GM23338 (cell line): ENCODE measurements around the gene FANCG. TPM values are rescaled to one million over a fixed set of nuclear protein-coding genes. Genes with fewer than 3 reads are reported as not detected.

Experiments
- ATAC-seq: fragments of 200-7000 bp; cut with Tn5 transposase; 3 replicates; pipeline ENCODE4 v1.9.1; 2020
- DNase-seq: peaks from one replicate; pipeline ENCODE4 v3.0.0-alpha.2; 2015; ENCODE audit warnings: low spot score
- H2AFZ ChIP-seq: fragments of 200-600 bp; sonication (generic); 2 replicates; pipeline ENCODE4 v1.8.0; 2016; ENCODE audit warnings: antibody characterized with exemption, mild to moderate bottlenecking, moderate library complexity
- H3F3A ChIP-seq: fragments of 200-600 bp; sonication (generic); replicated peaks from 2 replicates; pipeline ENCODE4 v1.8.0; 2017; ENCODE audit warnings: antibody characterized with exemption, mixed run types, low read depth
- H3K27ac ChIP-seq: fragments of 200-600 bp; sonication (generic); 2 replicates; pipeline ENCODE4 v1.6.1; 2016; ENCODE audit warnings: low read depth
- H3K27me3 ChIP-seq: fragments of 200-600 bp; sonication (generic); 2 replicates; pipeline ENCODE4 v1.8.0; 2016; ENCODE audit warnings: mild to moderate bottlenecking, mixed run types, moderate library complexity; ENCODE audit not compliant: insufficient read depth
- H3K36me3 ChIP-seq: fragments of 200-600 bp; sonication (generic); 2 replicates; pipeline ENCODE4 v1.8.0; 2016; ENCODE audit warnings: mild to moderate bottlenecking; ENCODE audit not compliant: insufficient read depth
- H3K4me1 ChIP-seq: fragments of 200-600 bp; sonication (generic); 2 replicates; pipeline ENCODE4 v1.8.0; 2016; ENCODE audit warnings: mild to moderate bottlenecking, moderate library complexity; ENCODE audit not compliant: insufficient read depth
- H3K4me2 ChIP-seq: fragments of 200-600 bp; sonication (generic); 2 replicates; pipeline ENCODE4 v1.7.1; 2017; ENCODE audit warnings: mixed run types
- H3K4me3 ChIP-seq: fragments of 200-600 bp; sonication (generic); 2 replicates; pipeline ENCODE4 v1.6.1; 2016; ENCODE audit warnings: mixed run types
- H3K79me2 ChIP-seq: fragments of 200-600 bp; sonication (generic); replicated peaks from 2 replicates; pipeline ENCODE4 v1.8.0; 2017; ENCODE audit warnings: mild to moderate bottlenecking; ENCODE audit not compliant: insufficient read depth
- H3K9me2 ChIP-seq: fragments of 200-600 bp; sonication (generic); 2 replicates; pipeline ENCODE4 v1.8.0; 2017; ENCODE audit not compliant: insufficient read depth
- H4K20me1 ChIP-seq: fragments of 200-600 bp; sonication (generic); replicated peaks from 2 replicates; pipeline ENCODE4 v1.8.0; 2017; ENCODE audit warnings: mild to moderate bottlenecking; ENCODE audit not compliant: insufficient read depth
- H3K27ac Mint-ChIP-seq: 2 replicates; pipeline ENCODE4 v1.8.0; 2020; ENCODE audit warnings: inconsistent platforms, mild to moderate bottlenecking, moderate library complexity, mixed read lengths
- H3K27me3 Mint-ChIP-seq: 3 replicates; pipeline ENCODE4 v1.8.0; 2022; ENCODE audit warnings: low read depth, mild to moderate bottlenecking, moderate library complexity, mixed read lengths, inconsistent platforms; ENCODE audit not compliant: insufficient read depth, poor library complexity
- H3K36me3 Mint-ChIP-seq: 3 replicates; pipeline ENCODE4 v1.8.0; 2021; ENCODE audit warnings: low read depth, mild to moderate bottlenecking, inconsistent platforms, moderate library complexity, mixed read lengths
- H3K4me1 Mint-ChIP-seq: 3 replicates; pipeline ENCODE4 v1.8.0; 2020; ENCODE audit warnings: mild to moderate bottlenecking, inconsistent platforms, mixed read lengths
- H3K4me3 Mint-ChIP-seq: 3 replicates; pipeline ENCODE4 v1.8.0; 2021; ENCODE audit warnings: moderate library complexity, mild to moderate bottlenecking, inconsistent platforms, mixed read lengths
- H3K9me3 Mint-ChIP-seq: 3 replicates; pipeline ENCODE4 v1.8.0; 2020; ENCODE audit warnings: moderate library complexity, mild to moderate bottlenecking, inconsistent platforms, mixed read lengths
- CREB1 ChIP-seq: fragments of 250-450 bp; sonication (Bioruptor Pico); IDR thresholded peaks from 2 replicates; pipeline ENCODE4 v1.5.0; 2020; ENCODE audit warnings: low read depth, mild to moderate bottlenecking, moderate library complexity
- EZH2 ChIP-seq: fragments of 200-600 bp; sonication (generic); IDR thresholded peaks from one replicate; pipeline ENCODE4 v1.8.0; 2017; ENCODE audit warnings: antibody characterized with exemption, mild to moderate bottlenecking, low read depth; ENCODE audit not compliant: unreplicated experiment
- EZH2phosphoT487 ChIP-seq: fragments of 200-600 bp; sonication (generic); IDR thresholded peaks from one replicate; pipeline ENCODE4 v1.8.1; 2018; ENCODE audit warnings: antibody characterized with exemption; ENCODE audit not compliant: unreplicated experiment
- JUNB ChIP-seq: IDR thresholded peaks from one replicate; pipeline ENCODE4 v1.6.1; 2016; ENCODE audit warnings: antibody characterized with exemption; ENCODE audit not compliant: unreplicated experiment
- NANOG ChIP-seq: IDR thresholded peaks from 2 replicates; pipeline ENCODE4 v1.6.1; 2016; ENCODE audit warnings: antibody characterized with exemption, borderline replicate concordance
- POLR2AphosphoS5 ChIP-seq: IDR thresholded peaks from 2 replicates; pipeline ENCODE4 v1.6.1; 2016; ENCODE audit warnings: antibody characterized with exemption, low read depth
- REST ChIP-seq: IDR thresholded peaks from one replicate; pipeline ENCODE4 v1.6.1; 2018; ENCODE audit warnings: antibody characterized with exemption; ENCODE audit not compliant: unreplicated experiment
- STAT1 ChIP-seq: IDR thresholded peaks from one replicate; pipeline ENCODE4 v1.6.1; 2016; ENCODE audit warnings: antibody characterized with exemption; ENCODE audit not compliant: unreplicated experiment
- ZNF114 ChIP-seq: fragments of 250-450 bp; sonication (Bioruptor Pico); IDR thresholded peaks from 2 replicates; pipeline ENCODE4 v1.5.0; 2020; ENCODE audit warnings: mild to moderate bottlenecking, moderate library complexity
- ZNF331 ChIP-seq: fragments of 250-450 bp; sonication (Bioruptor Pico); IDR thresholded peaks from 2 replicates; pipeline ENCODE4 v1.5.0; 2020; ENCODE audit warnings: low read depth, mild to moderate bottlenecking, moderate library complexity
- ZNF462 ChIP-seq: fragments of 250-450 bp; sonication (Bioruptor Pico); IDR thresholded peaks from 2 replicates; pipeline ENCODE4 v1.5.0; 2020; ENCODE audit warnings: mild to moderate bottlenecking, moderate library complexity
- polyA plus RNA-seq: library from polyadenylated mRNA; unstranded; fragments of >200 nt; fragmentation: Nextera tagmentation; extraction: Ambion mirVana; gene quantifications from 2 replicates; pipeline ENCODE4 v1.2.1, GENCODE V29; 2016
- total RNA-seq: library from RNA; depleted of rRNA; stranded (reverse); fragments of >200 nt; shearing (Covaris generic); gene quantifications from 2 replicates; pipeline ENCODE4 v1.2.3, GENCODE V29; 2014
- TF ChIP-seq, protein P1 (sequence below), 2 experiments: fragments of 200-600 bp in 1 of 2; sonication (generic) in 1 of 2; conservative IDR thresholded peaks; 2 replicates each; pipeline versions ENCODE4 v1.5.1 to v1.6.1; 2016 to 2017; ENCODE audit warnings: antibody characterized with exemption in 2 of 2, low read depth in 2 of 2, mild to moderate bottlenecking in 2 of 2, moderate library complexity in 1 of 2
- TF ChIP-seq, protein P2 (sequence below): IDR thresholded peaks from 2 replicates; pipeline ENCODE4 v1.6.1; 2016; ENCODE audit warnings: antibody characterized with exemption

The FANCG gene
- total and polyA plus RNA-seq, 2 experiments from 2014 or later, result 53.8 to 56.2 TPM

- no peak for ATAC-seq
- Histone ChIP-seq H2AFZ (no peak overlapping the region), H3K36me3 (no peaks in the 10 kb centered on the region)
Measured at GRCh38 chr9:35029852-35030251, 49.9 kb downstream of the FANCG start.

More at GRCh38 chr9:35029852-35030251, 49.9 kb downstream of the FANCG start:
- H3K4me3 Mint-ChIP-seq, result no peak overlapping the region
- H3K4me1 ChIP-seq, result peaks cover 24% of the 10 kb centered on the region
- no peaks in the 10 kb centered on the region for H3K9me2 ChIP-seq
- no peaks in the 10 kb centered on the region for H3K79me2 ChIP-seq
- no peak overlapping the region for H3K4me3 ChIP-seq
- H4K20me1 ChIP-seq, result no peaks in the 10 kb centered on the region
- no peak overlapping the region for H3K27ac Mint-ChIP-seq
- H3K4me1 Mint-ChIP-seq, result peaks cover 21% of the 10 kb centered on the region
- no peaks in the 10 kb centered on the region for H3K27me3 ChIP-seq
- no peak for DNase-seq
- TF ChIP-seq, protein P1, sequence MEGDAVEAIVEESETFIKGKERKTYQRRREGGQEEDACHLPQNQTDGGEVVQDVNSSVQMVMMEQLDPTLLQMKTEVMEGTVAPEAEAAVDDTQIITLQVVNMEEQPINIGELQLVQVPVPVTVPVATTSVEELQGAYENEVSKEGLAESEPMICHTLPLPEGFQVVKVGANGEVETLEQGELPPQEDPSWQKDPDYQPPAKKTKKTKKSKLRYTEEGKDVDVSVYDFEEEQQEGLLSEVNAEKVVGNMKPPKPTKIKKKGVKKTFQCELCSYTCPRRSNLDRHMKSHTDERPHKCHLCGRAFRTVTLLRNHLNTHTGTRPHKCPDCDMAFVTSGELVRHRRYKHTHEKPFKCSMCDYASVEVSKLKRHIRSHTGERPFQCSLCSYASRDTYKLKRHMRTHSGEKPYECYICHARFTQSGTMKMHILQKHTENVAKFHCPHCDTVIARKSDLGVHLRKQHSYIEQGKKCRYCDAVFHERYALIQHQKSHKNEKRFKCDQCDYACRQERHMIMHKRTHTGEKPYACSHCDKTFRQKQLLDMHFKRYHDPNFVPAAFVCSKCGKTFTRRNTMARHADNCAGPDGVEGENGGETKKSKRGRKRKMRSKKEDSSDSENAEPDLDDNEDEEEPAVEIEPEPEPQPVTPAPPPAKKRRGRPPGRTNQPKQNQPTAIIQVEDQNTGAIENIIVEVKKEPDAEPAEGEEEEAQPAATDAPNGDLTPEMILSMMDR (conservative IDR thresholded peaks at IDR 0.05; ENCODE audit: low read depth in 2 of 2), result no peak
- no peak for TF ChIP-seq CREB1 (CRISPR knock-in tag)
- no peak for TF ChIP-seq ZNF462 (CRISPR knock-in tag)
- TF ChIP-seq STAT1, result no peak
- TF ChIP-seq, protein P2, sequence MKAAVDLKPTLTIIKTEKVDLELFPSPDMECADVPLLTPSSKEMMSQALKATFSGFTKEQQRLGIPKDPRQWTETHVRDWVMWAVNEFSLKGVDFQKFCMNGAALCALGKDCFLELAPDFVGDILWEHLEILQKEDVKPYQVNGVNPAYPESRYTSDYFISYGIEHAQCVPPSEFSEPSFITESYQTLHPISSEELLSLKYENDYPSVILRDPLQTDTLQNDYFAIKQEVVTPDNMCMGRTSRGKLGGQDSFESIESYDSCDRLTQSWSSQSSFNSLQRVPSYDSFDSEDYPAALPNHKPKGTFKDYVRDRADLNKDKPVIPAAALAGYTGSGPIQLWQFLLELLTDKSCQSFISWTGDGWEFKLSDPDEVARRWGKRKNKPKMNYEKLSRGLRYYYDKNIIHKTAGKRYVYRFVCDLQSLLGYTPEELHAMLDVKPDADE, result no peak
- TF ChIP-seq EZH2, result no peak
- no peak for TF ChIP-seq REST
- no peak for TF ChIP-seq ZNF114 (CRISPR knock-in tag)
- TF ChIP-seq POLR2AphosphoS5, result no peak
- no peak for TF ChIP-seq ZNF331
- no peak for TF ChIP-seq NANOG
- no peak for TF ChIP-seq JUNB
- no peak for TF ChIP-seq EZH2phosphoT487
- no peak overlapping the region for H3K27ac ChIP-seq
- H3K27me3 Mint-ChIP-seq, result peaks cover 5% of the 10 kb centered on the region
- H3K4me2 ChIP-seq, result no peak overlapping the region
- H3K36me3 Mint-ChIP-seq, result peaks cover 46% of the 10 kb centered on the region
- H3K9me3 Mint-ChIP-seq, result peaks cover 36% of the 10 kb centered on the region
- H3F3A ChIP-seq, result no peaks in the 10 kb centered on the region
